ENCODE results near the gene SAXO1. TPM values are rescaled to one million over a fixed set of nuclear protein-coding genes. Genes with fewer than 3 reads are reported as not detected.

SAXO1 gene
- total and polyA plus RNA-seq, 4 donors: under 0.01 to 0.05 (median 0.01) TPM; not detected in 1

DNA sequence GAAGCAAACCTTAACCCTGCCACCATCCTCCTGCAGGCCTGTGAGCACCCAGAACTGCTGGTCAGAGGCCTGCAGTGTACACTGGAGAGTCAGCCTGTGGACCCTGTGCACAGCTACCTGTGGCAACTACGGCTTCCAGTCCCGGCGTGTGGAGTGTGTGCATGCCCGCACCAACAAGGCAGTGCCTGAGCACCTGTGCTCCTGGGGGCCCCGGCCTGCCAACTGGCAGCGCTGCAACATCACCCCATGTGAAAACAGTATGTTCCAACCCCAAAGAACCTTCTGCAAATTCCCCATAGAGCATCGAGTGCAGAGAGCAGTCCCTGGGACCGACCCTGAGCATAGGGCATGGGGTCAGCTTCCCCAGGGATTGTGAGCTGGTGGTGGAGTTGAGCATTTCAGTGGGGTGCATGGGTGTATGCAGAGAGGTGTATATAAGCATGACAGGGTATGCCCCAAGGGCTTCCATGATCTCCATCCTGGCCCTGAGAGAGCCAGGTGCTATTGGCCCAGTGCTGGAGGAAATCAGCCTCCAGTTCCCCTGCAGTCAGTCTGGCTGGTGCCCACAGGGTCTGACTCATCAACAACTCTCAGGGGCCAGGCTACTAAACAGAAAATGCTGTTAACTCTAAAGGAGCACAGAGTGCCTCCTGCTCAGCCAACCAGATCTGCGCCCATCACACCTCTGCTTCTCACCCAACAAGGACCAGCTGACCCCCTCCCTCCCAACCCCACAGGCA, 126.2 kb downstream of the SAXO1 start:
- Histone ChIP-seq H3K27ac (ENCODE audit: low read depth in 1 of 2, low read length in 2 of 2) (no peak overlapping the region), H3K27me3 (ENCODE audit: control insufficient read depth in 4 of 4, insufficient read depth in 4 of 4, low read length in 3 of 4) (peaks cover 0 to 6% (median 0%) of the 10 kb centered on the region in 4 donors), H3K4me1 (ENCODE audit: control insufficient read depth in 4 of 4, insufficient read depth in 4 of 4, low read length in 3 of 4) (no peaks in the 10 kb centered on the region), H3K36me3 (ENCODE audit: control insufficient read depth in 4 of 4, insufficient read depth in 3 of 4, low read depth in 1 of 4, low read length in 3 of 4) (no peaks in the 10 kb centered on the region), H3K9ac (ENCODE audit: low read depth in 1 of 2, low read length in 2 of 2) (no peak overlapping the region), H3K4me3 (ENCODE audit: low read depth in 1 of 3, low read length in 3 of 3) (no peak overlapping the region), H3K9me3 (ENCODE audit: control insufficient read depth in 4 of 4, low read length in 3 of 4) (no peaks in the 10 kb centered on the region)
- TF ChIP-seq JUND (IDR thresholded peaks at IDR 0.05): no peak
- no peak for TF ChIP-seq EGR1 (IDR thresholded peaks at IDR 0.05; ENCODE audit: low read depth in 2 of 2)
- no peak for TF ChIP-seq TAF1 (conservative IDR thresholded peaks at IDR 0.05)
- TF ChIP-seq GABPA (IDR thresholded peaks at IDR 0.05 in 1 of 2, conservative IDR thresholded peaks at IDR 0.05 in 1 of 2): no peak
- TF ChIP-seq RXRA (IDR thresholded peaks at IDR 0.05): no peak
- no peak for TF ChIP-seq NR2F2 (IDR thresholded peaks at IDR 0.05)
- TF ChIP-seq, protein P1, sequence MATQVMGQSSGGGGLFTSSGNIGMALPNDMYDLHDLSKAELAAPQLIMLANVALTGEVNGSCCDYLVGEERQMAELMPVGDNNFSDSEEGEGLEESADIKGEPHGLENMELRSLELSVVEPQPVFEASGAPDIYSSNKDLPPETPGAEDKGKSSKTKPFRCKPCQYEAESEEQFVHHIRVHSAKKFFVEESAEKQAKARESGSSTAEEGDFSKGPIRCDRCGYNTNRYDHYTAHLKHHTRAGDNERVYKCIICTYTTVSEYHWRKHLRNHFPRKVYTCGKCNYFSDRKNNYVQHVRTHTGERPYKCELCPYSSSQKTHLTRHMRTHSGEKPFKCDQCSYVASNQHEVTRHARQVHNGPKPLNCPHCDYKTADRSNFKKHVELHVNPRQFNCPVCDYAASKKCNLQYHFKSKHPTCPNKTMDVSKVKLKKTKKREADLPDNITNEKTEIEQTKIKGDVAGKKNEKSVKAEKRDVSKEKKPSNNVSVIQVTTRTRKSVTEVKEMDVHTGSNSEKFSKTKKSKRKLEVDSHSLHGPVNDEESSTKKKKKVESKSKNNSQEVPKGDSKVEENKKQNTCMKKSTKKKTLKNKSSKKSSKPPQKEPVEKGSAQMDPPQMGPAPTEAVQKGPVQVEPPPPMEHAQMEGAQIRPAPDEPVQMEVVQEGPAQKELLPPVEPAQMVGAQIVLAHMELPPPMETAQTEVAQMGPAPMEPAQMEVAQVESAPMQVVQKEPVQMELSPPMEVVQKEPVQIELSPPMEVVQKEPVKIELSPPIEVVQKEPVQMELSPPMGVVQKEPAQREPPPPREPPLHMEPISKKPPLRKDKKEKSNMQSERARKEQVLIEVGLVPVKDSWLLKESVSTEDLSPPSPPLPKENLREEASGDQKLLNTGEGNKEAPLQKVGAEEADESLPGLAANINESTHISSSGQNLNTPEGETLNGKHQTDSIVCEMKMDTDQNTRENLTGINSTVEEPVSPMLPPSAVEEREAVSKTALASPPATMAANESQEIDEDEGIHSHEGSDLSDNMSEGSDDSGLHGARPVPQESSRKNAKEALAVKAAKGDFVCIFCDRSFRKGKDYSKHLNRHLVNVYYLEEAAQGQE (IDR thresholded peaks at IDR 0.05): no peak
- no peak for TF ChIP-seq RAD21 (IDR thresholded peaks at IDR 0.05)
- no peak for TF ChIP-seq FOXA2 (IDR thresholded peaks at IDR 0.05)
- TF ChIP-seq FOXA1 (IDR thresholded peaks at IDR 0.05): no peak
- TF ChIP-seq, protein P2, sequence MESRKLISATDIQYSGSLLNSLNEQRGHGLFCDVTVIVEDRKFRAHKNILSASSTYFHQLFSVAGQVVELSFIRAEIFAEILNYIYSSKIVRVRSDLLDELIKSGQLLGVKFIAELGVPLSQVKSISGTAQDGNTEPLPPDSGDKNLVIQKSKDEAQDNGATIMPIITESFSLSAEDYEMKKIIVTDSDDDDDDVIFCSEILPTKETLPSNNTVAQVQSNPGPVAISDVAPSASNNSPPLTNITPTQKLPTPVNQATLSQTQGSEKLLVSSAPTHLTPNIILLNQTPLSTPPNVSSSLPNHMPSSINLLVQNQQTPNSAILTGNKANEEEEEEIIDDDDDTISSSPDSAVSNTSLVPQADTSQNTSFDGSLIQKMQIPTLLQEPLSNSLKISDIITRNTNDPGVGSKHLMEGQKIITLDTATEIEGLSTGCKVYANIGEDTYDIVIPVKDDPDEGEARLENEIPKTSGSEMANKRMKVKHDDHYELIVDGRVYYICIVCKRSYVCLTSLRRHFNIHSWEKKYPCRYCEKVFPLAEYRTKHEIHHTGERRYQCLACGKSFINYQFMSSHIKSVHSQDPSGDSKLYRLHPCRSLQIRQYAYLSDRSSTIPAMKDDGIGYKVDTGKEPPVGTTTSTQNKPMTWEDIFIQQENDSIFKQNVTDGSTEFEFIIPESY (IDR thresholded peaks at IDR 0.05): no peak
- TF ChIP-seq, protein P3, sequence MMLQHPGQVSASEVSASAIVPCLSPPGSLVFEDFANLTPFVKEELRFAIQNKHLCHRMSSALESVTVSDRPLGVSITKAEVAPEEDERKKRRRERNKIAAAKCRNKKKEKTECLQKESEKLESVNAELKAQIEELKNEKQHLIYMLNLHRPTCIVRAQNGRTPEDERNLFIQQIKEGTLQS (IDR thresholded peaks at IDR 0.05): no peak
- WGBS: 94% methylated on average over 9 of the region's 9 CpGs
- DNase-seq (ENCODE audit: low spot score): no peak

DNA sequence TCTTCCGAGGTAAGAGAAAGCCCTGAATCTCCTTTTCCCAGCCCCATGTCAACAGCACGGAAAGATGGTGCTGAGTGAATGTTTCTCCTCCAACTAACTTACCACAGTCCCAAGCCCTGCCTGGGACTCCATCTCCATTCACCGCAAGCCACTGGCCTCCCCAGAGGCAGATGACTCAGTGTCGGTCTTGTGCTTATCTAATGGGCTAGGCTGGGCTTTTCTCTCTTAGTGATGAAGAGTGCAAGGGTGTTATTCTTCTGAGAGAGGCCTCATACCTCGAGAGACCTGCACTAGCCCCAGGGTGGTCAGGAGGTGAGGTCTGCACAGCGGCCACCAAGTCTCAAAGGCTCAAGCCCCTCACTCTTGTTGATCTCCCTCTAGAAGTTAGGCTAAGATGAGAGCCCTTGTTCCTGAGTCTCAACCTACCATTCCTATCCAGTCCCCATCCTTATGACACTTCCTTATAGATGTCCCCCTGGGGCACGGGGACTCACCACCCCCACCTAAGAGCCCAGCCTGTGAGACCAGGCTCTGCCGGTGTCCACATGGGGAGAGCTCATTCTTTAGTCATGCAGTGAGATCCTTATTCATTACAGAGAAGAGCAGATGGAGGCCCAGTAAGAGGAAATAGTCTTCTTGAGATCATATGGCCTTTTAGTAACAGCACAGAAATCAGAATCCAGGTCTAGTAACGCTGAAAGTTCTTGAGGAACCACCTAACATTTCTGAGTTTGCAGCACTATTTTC, 127.0 kb downstream of the SAXO1 start:
- Histone ChIP-seq H3K4me3 (ENCODE audit: low read depth in 1 of 3, low read length in 3 of 3) (no peak overlapping the region), H3K9ac (ENCODE audit: low read depth in 1 of 2, low read length in 2 of 2) (no peak overlapping the region), H3K36me3 (ENCODE audit: control insufficient read depth in 4 of 4, insufficient read depth in 3 of 4, low read depth in 1 of 4, low read length in 3 of 4) (no peaks in the 10 kb centered on the region), H3K27ac (ENCODE audit: low read depth in 1 of 2, low read length in 2 of 2) (no peak overlapping the region), H3K27me3 (ENCODE audit: control insufficient read depth in 4 of 4, insufficient read depth in 4 of 4, low read length in 3 of 4) (peaks cover 0 to 6% (median 0%) of the 10 kb centered on the region in 4 donors), H3K9me3 (ENCODE audit: control insufficient read depth in 4 of 4, low read length in 3 of 4) (no peaks in the 10 kb centered on the region), H3K4me1 (ENCODE audit: control insufficient read depth in 4 of 4, insufficient read depth in 4 of 4, low read length in 3 of 4) (no peaks in the 10 kb centered on the region)
- no peak for DNase-seq (ENCODE audit: low spot score)
- WGBS: 91% methylated on average over 9 of the region's 9 CpGs
- TF ChIP-seq HNF4G (IDR thresholded peaks at IDR 0.05) (no peak), FOXA1 (IDR thresholded peaks at IDR 0.05) (no peak), HNF4A (conservative IDR thresholded peaks at IDR 0.05) (no peak)
- TF ChIP-seq, protein P4, sequence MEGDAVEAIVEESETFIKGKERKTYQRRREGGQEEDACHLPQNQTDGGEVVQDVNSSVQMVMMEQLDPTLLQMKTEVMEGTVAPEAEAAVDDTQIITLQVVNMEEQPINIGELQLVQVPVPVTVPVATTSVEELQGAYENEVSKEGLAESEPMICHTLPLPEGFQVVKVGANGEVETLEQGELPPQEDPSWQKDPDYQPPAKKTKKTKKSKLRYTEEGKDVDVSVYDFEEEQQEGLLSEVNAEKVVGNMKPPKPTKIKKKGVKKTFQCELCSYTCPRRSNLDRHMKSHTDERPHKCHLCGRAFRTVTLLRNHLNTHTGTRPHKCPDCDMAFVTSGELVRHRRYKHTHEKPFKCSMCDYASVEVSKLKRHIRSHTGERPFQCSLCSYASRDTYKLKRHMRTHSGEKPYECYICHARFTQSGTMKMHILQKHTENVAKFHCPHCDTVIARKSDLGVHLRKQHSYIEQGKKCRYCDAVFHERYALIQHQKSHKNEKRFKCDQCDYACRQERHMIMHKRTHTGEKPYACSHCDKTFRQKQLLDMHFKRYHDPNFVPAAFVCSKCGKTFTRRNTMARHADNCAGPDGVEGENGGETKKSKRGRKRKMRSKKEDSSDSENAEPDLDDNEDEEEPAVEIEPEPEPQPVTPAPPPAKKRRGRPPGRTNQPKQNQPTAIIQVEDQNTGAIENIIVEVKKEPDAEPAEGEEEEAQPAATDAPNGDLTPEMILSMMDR (IDR thresholded peaks at IDR 0.05; ENCODE audit: low read depth, low read length, missing input control): no peak
